Measurements from ENCODE around the gene E2F3.

The E2F3 gene

DNA sequence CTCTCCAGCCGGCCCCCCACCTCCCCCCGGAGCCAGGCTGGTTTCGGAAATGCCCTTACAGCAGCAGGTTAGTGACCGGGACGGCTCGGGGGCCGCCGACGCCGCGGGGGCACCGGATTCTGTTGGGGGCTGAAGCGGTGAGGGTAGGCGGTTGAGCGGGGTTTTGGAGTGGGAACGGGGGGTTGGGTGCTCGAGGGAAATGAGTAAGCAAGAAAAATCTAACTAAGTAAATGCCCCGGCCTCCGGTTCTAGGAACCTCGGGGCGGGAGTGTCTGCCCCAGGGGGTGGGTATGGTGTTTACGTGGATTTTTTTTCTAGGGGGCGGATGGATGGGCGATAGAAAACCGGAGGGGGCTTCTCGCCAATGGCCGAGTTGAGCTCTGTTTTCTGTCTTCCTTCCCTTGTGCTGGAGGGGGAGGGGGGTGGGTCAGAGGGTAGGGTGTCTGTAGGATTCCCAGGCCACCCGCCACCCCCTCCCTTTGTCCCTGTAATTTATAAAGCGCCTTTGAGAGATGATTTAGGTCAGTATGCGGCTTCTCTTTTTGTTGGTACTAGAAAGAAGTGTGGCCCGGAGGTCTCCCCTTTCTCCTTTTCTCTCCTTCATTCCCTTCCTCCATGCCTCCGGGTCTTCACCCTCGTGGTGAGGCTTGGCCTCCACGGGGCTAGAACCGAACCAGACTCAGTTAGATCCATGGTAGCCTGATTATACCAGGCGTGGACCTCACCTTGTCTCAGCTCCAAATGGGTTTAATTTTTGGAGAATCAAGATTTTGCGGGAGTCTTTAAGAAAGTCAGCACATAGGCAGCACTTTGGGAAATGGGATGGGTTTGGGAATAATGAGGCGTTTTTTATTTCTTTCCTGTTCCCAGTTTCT lies 2.3 kb downstream of the E2F3 start:
- TF ChIP-seq CTCF (IDR thresholded peaks at IDR 0.05; ENCODE audit: control extremely low read depth, extremely low read depth, low read depth, missing control alignments) = no peak
- ChIA-PET POLR2A (interaction anchor here (0.6 to 1.2 kb wide), 2 partner anchors 84 to 270 kb away, joined by 3 read pairs; no protein-coding TSS in a partner anchor), CTCF (interaction anchor here (0.8 to 3.1 kb wide), 32 partner anchors 8 to 1185 kb away, joined by 3 to 58 read pairs (median 4); partner anchors contain the start of gene CDKAL1)
- peak; percentile 42 for DNase-seq (ENCODE audit: extremely low spot score)

GRCh38 chr6:20404641-20405032 lies 3.0 kb downstream of the E2F3 start:
- DNase-seq (ENCODE audit: extremely low spot score) = peak; percentile 50
- ChIA-PET POLR2A (interaction anchor here (0.6 to 1.2 kb wide), 2 partner anchors 85 to 270 kb away, joined by 3 read pairs; no protein-coding TSS in a partner anchor), CTCF (interaction anchor here (0.8 to 3.1 kb wide), 33 partner anchors 9 to 1184 kb away, joined by 3 to 58 read pairs (median 4); partner anchors contain the start of gene CDKAL1)
- peak; percentile 50 for TF ChIP-seq CTCF (IDR thresholded peaks at IDR 0.05; ENCODE audit: control extremely low read depth, extremely low read depth, low read depth, missing control alignments)

DNA sequence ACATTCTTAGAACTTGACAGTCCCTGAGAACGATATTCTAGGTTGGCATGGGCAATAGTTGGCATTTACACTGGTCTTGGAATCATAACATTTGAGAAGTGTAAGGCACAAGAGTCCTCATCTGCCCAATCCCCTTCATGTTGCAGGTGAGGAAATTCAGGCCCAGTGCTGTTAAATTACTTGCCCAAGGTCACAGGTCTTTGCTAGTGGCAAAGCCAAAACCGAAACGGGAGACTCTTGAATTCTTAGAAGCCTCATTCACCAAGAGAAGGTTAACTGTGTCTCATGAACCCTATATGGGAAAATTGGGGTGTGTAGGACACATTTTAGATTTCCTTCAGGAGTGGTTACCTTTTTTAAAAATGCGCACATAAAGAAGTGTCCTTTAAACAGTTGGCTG lies 7.2 kb downstream of the E2F3 start:
- TF ChIP-seq CTCF (IDR thresholded peaks at IDR 0.05; ENCODE audit: control extremely low read depth, extremely low read depth, low read depth, missing control alignments) = no peak
- DNase-seq (ENCODE audit: extremely low spot score) = no peak
- ChIA-PET CTCF (interaction anchor here (1.7 kb wide), 1 partner anchor 9 kb away, joined by 4 read pairs; no protein-coding TSS in a partner anchor), POLR2A (no interaction called here)

GRCh38 chr6:20409427-20409971 lies 7.8 kb downstream of the E2F3 start:
- no peak for TF ChIP-seq CTCF (IDR thresholded peaks at IDR 0.05; ENCODE audit: control extremely low read depth, extremely low read depth, low read depth, missing control alignments)
- POLR2A ChIA-PET = no interaction called here
- DNase-seq (ENCODE audit: extremely low spot score) = peak; percentile 33
- CTCF ChIA-PET = interaction anchor here (0.6 to 1.7 kb wide), 4 partner anchors 10 to 123 kb away, joined by 3 to 6 read pairs (median 4); no protein-coding TSS in a partner anchor

GRCh38 chr6:20411544-20411943 lies 9.9 kb downstream of the E2F3 start:
- DNase-seq (ENCODE audit: extremely low spot score) = no peak
- CTCF ChIA-PET = interaction anchor here (1.0 to 1.2 kb wide), 2 partner anchors 10 to 117 kb away, joined by 3 read pairs; no protein-coding TSS in a partner anchor
- POLR2A ChIA-PET = no interaction called here
- TF ChIP-seq CTCF (IDR thresholded peaks at IDR 0.05; ENCODE audit: control extremely low read depth, extremely low read depth, low read depth, missing control alignments) = no peak

DNA sequence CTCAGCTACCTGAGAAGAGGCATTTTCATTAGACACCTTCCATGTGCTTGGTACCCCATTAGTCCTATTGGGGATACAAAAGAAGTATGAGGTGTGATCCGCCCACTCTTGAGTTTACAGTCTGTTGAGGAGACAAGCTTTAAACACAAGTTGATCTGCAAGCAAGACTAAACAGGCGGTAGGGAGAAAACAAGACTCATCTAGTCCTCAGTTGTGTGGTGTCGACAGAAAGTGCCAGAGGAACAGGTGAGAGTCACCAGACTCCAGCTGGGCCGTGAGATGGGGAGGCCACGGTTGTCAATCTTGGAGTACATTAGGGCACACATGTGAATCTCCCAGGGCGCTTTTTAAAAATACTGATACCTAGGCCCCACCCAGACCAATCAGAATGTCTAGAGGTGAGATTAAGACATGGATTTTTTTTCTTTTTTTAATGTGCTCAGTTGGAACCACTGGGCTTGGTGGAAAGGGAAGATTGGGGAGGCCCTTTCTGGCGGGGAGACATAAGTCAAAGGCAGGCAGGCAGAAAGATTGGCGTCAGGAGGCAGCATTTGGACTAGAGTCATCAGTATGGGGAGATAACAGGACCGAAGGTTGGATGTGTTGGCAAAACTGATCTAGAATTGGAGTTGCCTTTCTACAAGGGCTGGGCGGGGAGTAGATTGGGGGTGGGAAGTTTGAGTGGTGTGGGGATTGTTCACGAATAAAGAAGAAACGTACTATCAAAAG lies 10.4 kb downstream of the E2F3 start:
- ChIA-PET CTCF (interaction anchor here (0.8 to 8.1 kb wide), 4 partner anchors 7 to 116 kb away, joined by 3 to 58 read pairs (median 3); no protein-coding TSS in a partner anchor), POLR2A (no interaction called here)
- no peak for TF ChIP-seq CTCF (IDR thresholded peaks at IDR 0.05; ENCODE audit: control extremely low read depth, extremely low read depth, low read depth, missing control alignments)
- no peak for DNase-seq (ENCODE audit: extremely low spot score)

Data from GM10248 (cell line).